22Rv1 (cell line): ENCODE measurements around the gene TTLL9.

ENCODE experiments used
- ZFX ChIP-seq: fragments of 450-650 bp; IDR thresholded peaks from 2 replicates; pipeline ENCODE4 v1.6.1; 2017; ENCODE audit warnings: antibody characterized with exemption, borderline replicate concordance
- TF ChIP-seq, protein P1 (sequence below): fragments of 450-650 bp; IDR thresholded peaks from 2 replicates; pipeline ENCODE4 v1.5.1; 2017; ENCODE audit warnings: mild to moderate bottlenecking

DNA sequence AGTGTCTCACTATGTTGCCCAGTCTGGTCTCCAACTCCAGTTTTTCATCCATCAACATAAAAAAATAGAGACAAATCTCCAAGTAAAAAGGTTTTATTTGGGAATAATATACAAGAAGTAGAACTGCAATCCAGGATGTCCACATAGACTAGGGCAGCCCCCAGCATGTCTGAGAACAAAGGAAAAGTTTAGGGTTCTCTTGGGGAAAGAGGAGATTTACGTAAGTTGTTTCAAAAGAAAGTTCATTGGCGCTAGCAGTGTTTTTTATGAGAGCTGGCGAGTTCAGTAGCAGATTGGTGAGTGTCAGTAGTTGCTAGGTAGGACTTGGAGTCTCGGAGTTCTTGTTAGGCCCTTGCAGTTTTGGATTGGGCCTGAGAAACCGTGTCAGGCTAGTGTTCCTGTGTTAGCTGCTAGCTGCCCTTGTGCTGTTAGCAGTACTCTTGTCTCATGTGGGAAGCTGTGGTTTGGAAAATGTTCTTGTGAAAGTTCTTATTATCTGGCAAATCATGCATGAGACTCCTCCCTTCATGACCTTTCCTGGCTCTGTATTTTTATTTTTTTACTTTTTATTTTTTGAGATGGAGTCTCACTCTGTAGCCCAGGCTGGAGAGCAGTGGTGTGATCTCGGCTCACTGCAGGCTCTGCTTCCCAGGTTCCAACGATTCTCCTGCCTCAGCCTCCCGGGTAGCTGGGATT lies 24.7 kb downstream of the TTLL9 start:
- TF ChIP-seq, protein P1, sequence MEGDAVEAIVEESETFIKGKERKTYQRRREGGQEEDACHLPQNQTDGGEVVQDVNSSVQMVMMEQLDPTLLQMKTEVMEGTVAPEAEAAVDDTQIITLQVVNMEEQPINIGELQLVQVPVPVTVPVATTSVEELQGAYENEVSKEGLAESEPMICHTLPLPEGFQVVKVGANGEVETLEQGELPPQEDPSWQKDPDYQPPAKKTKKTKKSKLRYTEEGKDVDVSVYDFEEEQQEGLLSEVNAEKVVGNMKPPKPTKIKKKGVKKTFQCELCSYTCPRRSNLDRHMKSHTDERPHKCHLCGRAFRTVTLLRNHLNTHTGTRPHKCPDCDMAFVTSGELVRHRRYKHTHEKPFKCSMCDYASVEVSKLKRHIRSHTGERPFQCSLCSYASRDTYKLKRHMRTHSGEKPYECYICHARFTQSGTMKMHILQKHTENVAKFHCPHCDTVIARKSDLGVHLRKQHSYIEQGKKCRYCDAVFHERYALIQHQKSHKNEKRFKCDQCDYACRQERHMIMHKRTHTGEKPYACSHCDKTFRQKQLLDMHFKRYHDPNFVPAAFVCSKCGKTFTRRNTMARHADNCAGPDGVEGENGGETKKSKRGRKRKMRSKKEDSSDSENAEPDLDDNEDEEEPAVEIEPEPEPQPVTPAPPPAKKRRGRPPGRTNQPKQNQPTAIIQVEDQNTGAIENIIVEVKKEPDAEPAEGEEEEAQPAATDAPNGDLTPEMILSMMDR: no peak
- no peak for TF ChIP-seq ZFX
